GM12801 (cell line): ENCODE data around the gene CTSZ.

ENCODE experiments used
- TF ChIP-seq, protein P1 (sequence below): IDR thresholded peaks from one replicate; pipeline ENCODE4 v1.5.1; 2011; ENCODE audit warnings: control low read depth; ENCODE audit not compliant: insufficient read length; ENCODE audit errors: extremely low read depth

CTSZ gene

DNA sequence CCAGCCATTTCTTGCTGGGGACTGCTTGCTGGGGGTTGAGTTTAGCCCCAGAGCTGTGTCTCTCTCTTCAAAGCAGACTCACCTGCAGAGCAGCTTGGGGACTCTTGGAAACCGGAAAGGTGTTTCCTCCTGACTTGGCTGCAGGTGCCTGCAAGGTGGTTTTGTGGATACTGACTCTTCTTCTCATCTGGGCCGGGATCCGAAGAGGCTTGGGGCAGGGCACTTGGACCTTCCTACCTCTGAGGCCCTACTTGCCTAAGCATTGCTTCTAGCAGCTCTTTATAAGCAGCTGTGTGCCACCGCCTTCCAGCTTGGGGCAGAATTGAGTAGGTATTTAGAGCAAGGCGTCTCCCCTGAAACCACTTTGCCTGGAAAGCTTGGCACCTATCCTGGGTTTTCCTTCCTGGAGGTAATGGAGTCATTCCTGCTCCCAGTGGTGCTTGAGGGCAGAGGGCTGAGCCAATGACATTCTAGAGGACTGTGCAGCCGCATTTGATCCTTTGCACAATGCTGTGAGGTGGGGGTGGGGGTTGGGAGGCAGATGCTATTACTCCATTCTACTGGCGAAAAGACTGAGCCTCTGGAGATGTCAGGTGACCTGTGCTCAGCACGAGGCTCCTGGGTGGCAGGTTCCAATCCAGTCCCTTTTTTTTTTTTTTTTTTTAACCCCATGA, 3.4 kb upstream of the CTSZ start:
- TF ChIP-seq, protein P1, sequence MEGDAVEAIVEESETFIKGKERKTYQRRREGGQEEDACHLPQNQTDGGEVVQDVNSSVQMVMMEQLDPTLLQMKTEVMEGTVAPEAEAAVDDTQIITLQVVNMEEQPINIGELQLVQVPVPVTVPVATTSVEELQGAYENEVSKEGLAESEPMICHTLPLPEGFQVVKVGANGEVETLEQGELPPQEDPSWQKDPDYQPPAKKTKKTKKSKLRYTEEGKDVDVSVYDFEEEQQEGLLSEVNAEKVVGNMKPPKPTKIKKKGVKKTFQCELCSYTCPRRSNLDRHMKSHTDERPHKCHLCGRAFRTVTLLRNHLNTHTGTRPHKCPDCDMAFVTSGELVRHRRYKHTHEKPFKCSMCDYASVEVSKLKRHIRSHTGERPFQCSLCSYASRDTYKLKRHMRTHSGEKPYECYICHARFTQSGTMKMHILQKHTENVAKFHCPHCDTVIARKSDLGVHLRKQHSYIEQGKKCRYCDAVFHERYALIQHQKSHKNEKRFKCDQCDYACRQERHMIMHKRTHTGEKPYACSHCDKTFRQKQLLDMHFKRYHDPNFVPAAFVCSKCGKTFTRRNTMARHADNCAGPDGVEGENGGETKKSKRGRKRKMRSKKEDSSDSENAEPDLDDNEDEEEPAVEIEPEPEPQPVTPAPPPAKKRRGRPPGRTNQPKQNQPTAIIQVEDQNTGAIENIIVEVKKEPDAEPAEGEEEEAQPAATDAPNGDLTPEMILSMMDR = no peak

DNA sequence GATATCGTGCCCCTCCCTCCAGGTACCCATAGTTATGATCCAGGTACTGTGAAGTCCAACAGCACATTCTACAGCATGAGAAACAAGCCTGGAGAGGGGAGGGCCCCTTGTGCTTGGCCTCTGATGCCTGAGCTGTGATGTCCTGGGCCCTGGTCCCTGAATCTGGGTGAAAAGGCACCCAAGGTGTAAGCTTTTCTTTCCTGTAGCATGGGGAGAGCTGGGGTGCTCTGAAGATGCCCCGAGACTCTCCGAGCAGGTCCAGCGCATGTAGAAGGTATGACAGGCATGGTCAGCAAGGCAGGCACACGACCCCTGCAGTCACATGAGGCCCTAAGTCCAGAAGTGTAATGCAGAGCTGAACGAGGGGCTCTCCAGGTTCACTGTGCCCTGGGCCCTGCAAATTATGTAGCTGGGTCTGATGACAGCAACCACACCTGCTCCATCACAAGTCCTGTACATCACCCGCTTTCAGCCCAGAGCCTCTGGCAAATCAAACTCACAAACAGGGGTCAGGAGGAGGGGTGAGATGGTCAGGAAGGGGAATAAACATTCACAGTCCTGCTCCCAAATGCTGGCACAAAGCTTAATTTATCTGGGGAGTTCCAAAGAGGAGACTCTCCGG, 1.8 kb upstream of the CTSZ start:
- TF ChIP-seq, protein P1 = no peak

DNA sequence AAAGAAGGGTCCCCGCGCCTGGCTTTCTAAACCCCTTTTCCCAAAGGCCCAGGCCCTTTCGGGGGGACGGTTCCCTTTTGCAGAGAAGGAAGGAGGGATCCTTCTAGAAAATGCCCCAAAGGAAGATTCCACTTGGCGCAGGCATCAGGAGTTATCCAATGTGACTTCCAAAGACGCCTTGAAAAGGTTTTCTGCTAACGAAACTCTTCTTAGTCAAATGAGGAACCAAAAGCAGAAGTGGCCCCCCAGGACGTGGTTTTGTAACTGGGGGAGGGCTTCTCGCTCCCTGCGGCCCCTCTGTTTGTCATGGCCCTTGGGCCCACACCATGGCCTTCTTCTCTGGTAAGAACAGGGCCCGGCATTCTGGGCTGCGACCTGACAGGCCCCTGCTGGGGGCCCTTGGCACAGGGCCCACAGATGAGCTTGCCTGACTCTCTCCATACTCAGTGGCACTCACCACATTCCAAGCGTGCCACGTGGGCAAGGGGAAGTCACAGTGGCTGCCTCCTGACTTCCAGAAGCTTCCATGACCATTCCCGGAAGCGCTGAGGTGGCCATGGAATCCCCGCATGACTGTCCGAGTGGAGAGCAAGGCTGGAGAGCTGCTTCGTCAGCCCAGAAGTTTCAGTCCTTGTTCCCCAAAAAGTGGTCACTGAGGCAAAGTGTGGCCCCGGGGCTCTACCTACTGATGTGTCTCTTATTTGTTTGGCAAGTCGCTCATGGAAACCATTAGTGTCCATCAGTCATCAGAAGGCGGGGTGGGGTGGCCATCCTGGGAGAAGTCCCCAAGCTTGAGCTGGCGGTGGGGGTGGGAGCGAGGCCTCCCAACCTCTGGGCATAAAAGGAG, 834 bp upstream of the CTSZ start:
- TF ChIP-seq, protein P1 = no peak

DNA sequence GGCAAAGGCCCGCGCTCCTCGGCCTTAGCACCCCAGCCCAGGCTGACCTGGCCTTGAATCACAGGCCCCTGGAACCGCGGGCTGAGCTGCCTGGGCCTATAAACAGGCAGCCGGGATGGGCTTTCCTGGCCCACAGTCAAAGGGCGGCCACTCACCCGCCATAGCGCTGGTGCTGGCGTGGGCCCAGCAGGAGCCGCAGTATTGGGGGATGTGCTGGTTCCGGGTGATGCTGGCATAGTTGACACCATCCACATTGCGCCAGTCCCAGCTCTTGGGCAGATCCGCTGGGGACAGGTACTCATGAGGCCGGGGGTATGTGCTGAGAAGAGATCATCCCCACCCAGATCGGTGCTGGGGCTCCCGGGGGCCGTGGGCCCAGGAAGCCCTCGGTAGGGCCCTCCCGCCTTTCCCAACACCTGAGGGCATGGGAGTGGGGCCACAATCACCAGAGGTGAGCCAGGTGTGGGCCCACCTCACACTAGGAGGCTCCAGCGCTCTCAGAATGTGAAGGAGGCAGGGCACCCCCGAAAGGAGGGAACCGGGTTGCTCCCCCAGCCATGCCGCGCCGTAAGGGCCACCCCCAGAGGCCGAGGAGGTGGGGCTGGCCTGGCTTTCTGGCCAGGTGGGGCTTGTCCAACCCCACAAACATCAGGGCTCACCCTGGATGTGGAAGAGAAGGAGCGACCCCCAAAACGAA, 739 bp downstream of the CTSZ start:
- TF ChIP-seq, protein P1 = no peak

DNA sequence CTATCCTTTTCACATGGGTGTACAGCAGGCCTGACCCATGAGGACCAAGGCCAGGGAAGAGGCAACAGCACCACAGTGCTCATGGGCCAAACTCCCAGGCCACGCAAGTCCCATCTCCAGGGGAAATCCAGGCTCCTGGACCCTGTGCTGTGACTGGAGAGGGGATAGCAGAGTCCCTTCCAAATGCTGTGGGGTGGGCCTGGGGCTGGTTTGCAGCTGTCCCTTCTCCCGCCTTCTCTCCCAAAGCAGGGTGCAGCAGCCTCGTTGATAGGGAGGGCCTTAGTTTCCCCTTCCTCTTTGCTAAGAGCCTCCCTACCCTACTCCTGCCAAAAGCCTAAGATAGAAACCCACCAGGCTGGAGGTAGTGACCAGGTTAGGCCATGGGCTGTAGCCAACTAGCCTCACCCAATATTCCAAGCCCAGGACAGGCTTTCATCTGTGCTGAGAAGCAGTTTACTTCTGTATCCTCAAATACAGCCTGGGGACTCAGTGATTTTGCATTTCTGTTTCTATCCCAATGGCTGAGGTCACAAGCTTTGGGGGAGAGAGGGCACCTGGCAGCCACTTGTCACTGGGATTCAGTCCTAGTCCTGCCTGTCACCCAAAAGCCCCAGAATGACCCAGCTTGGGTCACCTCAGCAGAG, 1.4 kb downstream of the CTSZ start:
- TF ChIP-seq, protein P1 = no peak

DNA sequence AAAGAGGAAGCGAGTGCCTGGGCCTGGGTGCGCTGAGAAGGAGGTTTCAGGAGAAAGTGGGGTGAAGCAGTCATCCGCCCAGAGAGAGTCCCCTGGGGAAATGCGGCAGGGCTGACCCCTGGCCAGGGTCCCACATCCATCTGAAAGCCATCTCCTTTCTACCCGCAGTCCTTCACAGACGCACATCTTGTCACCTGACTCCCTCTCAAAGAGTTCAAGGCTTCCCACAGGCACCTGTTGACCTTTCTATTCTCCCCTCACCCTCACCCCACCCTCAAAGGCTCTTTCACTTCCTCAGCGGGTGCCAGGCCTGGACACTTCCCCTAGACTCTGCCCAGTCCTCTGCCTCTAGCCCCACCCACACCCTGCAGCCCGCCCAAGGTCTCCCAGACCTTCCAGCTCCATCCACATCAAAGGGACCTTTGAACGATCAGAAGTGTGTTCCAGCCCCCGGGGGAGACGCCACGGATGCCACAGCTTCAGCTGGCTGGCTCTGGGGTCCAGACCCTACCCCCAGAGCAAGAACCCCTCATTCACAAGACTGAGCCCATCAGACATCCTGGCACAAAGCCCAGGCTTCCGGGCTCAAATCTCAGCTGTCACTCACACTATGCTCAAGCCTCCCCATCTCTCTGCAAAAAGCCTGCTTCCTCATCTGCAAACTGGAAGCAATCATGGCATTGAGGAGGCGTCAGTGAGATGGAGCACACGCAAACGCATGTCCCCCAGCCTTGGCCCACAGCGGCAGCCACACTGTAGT, 2.1 kb downstream of the CTSZ start:
- TF ChIP-seq, protein P1 = no peak
